Activated naive CD4-positive, alpha-beta T cell treated with Interleukin-2 at 50 U/mL for 16 hours (primary cell): ENCODE results near the gene BAAT.
"Not testable (repeated sequence)": the region's sequence is repeated elsewhere in the genome, so short reads cannot be mapped to it uniquely, and the experiment has no call there.

Experiments used
- DNase-seq: peaks from one replicate; pipeline ENCODE4 v3.0.0-alpha.2; 2020

BAAT gene

GRCh38 chr9:101359679-101360078 is 25.1 kb downstream of the BAAT start:
- no peak for DNase-seq

GRCh38 chr9:101356619-101357018 is 28.2 kb downstream of the BAAT start:
- DNase-seq: no peak

GRCh38 chr9:101354765-101355708 is 29.8 kb downstream of the BAAT start:
- DNase-seq: no peak

- DNase-seq: no peak
Measured at GRCh38 chr9:101354143-101354764, 30.6 kb downstream of the BAAT start.

- DNase-seq: no peak
Measured at GRCh38 chr9:101353683-101354082, 31.1 kb downstream of the BAAT start.

- DNase-seq: no peak
Measured at GRCh38 chr9:101352892-101353463, 31.8 kb downstream of the BAAT start.

GRCh38 chr9:101350285-101350684 is 34.5 kb downstream of the BAAT start:
- no peak for DNase-seq

- no peak for DNase-seq
Measured at GRCh38 chr9:101342595-101342994, 42.2 kb downstream of the BAAT start.

- no peak for DNase-seq
Measured at GRCh38 chr9:101341958-101342357, 42.8 kb downstream of the BAAT start.

GRCh38 chr9:101337237-101337636 is 47.6 kb downstream of the BAAT start:
- no peak for DNase-seq

- no peak for DNase-seq
Measured at GRCh38 chr9:101336091-101336490, 48.7 kb downstream of the BAAT start.

- DNase-seq: no peak
Measured at GRCh38 chr9:101333926-101334702, 50.7 kb downstream of the BAAT start.

GRCh38 chr9:101333490-101333889 is 51.3 kb downstream of the BAAT start:
- no peak for DNase-seq

- no peak for DNase-seq
Measured at GRCh38 chr9:101332362-101332761, 52.4 kb downstream of the BAAT start.

- not testable (repeated sequence) for DNase-seq
Measured at GRCh38 chr9:101327422-101327909, 57.3 kb downstream of the BAAT start.

- no peak for DNase-seq
Measured at GRCh38 chr9:101326501-101326900, 58.3 kb downstream of the BAAT start.

GRCh38 chr9:101326035-101326434 is 58.8 kb downstream of the BAAT start:
- no peak for DNase-seq

GRCh38 chr9:101325053-101325452 is 59.8 kb downstream of the BAAT start:
- DNase-seq: no peak

GRCh38 chr9:101324245-101324804 is 60.5 kb downstream of the BAAT start:
- no peak for DNase-seq

GRCh38 chr9:101323129-101323528 is 61.7 kb downstream of the BAAT start:
- DNase-seq: no peak

- DNase-seq: no peak
Measured at GRCh38 chr9:101317735-101318134, 67.1 kb downstream of the BAAT start.

GRCh38 chr9:101315112-101315450 is 69.7 kb downstream of the BAAT start:
- DNase-seq: no peak

- no peak for DNase-seq
Measured at GRCh38 chr9:101312661-101313060, 72.1 kb downstream of the BAAT start.
